HepG2 (cell line): ENCODE results near the gene LDLRAD4.

Experiments used
- FIP1L1 ChIP-seq: fragments of 200-400 bp; formaldehyde crosslinking; IDR thresholded peaks from 2 replicates; pipeline ENCODE4 v1.6.1; 2018; ENCODE audit warnings: low read depth, mild to moderate bottlenecking, low read length, moderate library complexity, borderline replicate concordance; ENCODE audit not compliant: insufficient read depth
- MAFK ChIP-seq, 2 experiments: IDR thresholded peaks in 1 of 2; conservative IDR thresholded peaks in 1 of 2; 2 replicates each; pipeline ENCODE4 v1.6.1; 2011; ENCODE audit warnings: improper control_type of control experiment in 2 of 2, low read length in 2 of 2
- SP5 ChIP-seq: IDR thresholded peaks from 2 replicates; pipeline ENCODE4 v1.6.1; 2016; ENCODE audit warnings: low read depth, borderline replicate concordance

DNA sequence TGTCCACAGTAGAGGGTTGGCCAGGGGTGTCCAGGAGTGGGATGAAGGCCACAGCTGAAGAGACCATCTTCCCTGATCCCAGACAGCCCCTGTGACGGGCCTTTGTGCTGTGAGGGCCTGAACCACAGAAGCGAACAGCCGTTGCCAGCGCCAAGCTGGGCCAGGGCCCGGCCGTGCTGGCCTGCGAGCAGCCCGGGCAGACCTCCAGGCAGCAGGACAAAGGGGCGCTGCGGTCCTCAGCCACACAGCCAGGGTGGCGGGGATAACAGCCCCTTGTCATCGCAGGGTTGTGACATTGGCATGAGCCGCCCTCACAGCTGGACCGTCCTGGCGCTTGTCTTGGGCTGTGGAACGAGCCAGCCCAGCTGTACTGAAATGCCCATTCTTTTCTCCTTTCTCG is 346.7 kb downstream of the LDLRAD4 start:
- TF ChIP-seq SP5 (CRISPR knock-in tag) (no peak), MAFK (conservative IDR thresholded peaks at IDR 0.05 in 1 of 2, IDR thresholded peaks at IDR 0.05 in 1 of 2; ENCODE audit: low read length in 2 of 2) (no peak), FIP1L1 (no peak)
